Activated naive CD4-positive, alpha-beta T cell treated with anti-CD3 and anti-CD28 coated beads for 36 hours (primary cell): ENCODE results near the gene PHAX. TPM values are rescaled to one million over a fixed set of nuclear protein-coding genes. Genes with fewer than 3 reads are reported as not detected.
"Not testable (repeated sequence)": the region's sequence is repeated elsewhere in the genome, so short reads cannot be mapped to it uniquely, and the experiment has no call there.

ENCODE experiments used
- CTCF ChIA-PET: fragments of 350-600 bp; sonication (Branson Sonifier 250); formaldehyde crosslinking; loops from one replicate; lab custom pipeline; 2021; ENCODE audit warnings: antibody characterized with exemption; lab: Charles Lee
- DNase-seq: peaks from one replicate; pipeline ENCODE4 v3.0.0-alpha.2; 2020
- H3K27ac Mint-ChIP-seq: one replicate; pipeline ENCODE4 v1.8.0; 2021; ENCODE audit warnings: mild to moderate bottlenecking, mixed read lengths
- H3K27me3 Mint-ChIP-seq: one replicate; pipeline ENCODE4 v1.8.0; 2021; ENCODE audit warnings: low read depth, mixed read lengths
- H3K36me3 Mint-ChIP-seq: one replicate; pipeline ENCODE4 v1.8.0; 2021; ENCODE audit warnings: low read depth, mixed read lengths
- H3K4me1 Mint-ChIP-seq: one replicate; pipeline ENCODE4 v1.8.0; 2021; ENCODE audit warnings: low read depth, mixed read lengths
- H3K4me3 Mint-ChIP-seq: one replicate; pipeline ENCODE4 v1.8.0; 2021; ENCODE audit warnings: mild to moderate bottlenecking, moderate library complexity, mixed read lengths
- H3K9me3 Mint-ChIP-seq: one replicate; pipeline ENCODE4 v1.8.0; 2021; ENCODE audit warnings: mixed read lengths
- intact Hi-C: fragments of 100-400 bp; cut with micrococcal nuclease; formaldehyde crosslinking; loops from one replicate; pipeline ENCODE4 v1.15.1; 2023
- total RNA-seq, 2 experiments: library from RNA; stranded (reverse); gene quantifications; one replicate each; pipeline ENCODE4 v1.2.3, GENCODE V29; 2021

Gene PHAX
- total RNA-seq, 2 experiments from 2014 or later = 34.9 to 37.2 TPM

GRCh38 chr5:126610160-126610559, 9.4 kb downstream of the PHAX start:
- intact Hi-C loops = no loop called here
- no peak for DNase-seq
- Mint-ChIP-seq H3K27me3 (no peaks in the 10 kb centered on the region), H3K4me3 (no peak overlapping the region), H3K27ac (no peak overlapping the region), H3K4me1 (peaks cover 46% of the 10 kb centered on the region), H3K36me3 (peaks cover 30% of the 10 kb centered on the region), H3K9me3 (no peaks in the 10 kb centered on the region)
- CTCF ChIA-PET = interaction anchor here (0.7 to 3.2 kb wide), 2 partner anchors 9 to 272 kb away, joined by 3 to 15 read pairs; partner anchors contain the start of gene PHAX

- Mint-ChIP-seq H3K36me3 (peaks cover 28% of the 10 kb centered on the region), H3K27ac (no peak overlapping the region), H3K9me3 (no peaks in the 10 kb centered on the region), H3K4me3 (no peak overlapping the region), H3K4me1 (peaks cover 44% of the 10 kb centered on the region), H3K27me3 (no peaks in the 10 kb centered on the region)
- no peak for DNase-seq
- intact Hi-C loops = no loop called here
- CTCF ChIA-PET = interaction anchor here (0.6 to 3.2 kb wide), 3 partner anchors 7 to 273 kb away, joined by 3 to 15 read pairs (median 3); partner anchors contain the start of gene PHAX
These were observed 9.9 kb downstream of the PHAX start for GRCh38 chr5:126610616-126611015.

GRCh38 chr5:126613941-126614592, 13.3 kb downstream of the PHAX start:
- Mint-ChIP-seq H3K36me3 (peaks cover 23% of the 10 kb centered on the region), H3K27ac (no peak overlapping the region), H3K9me3 (no peaks in the 10 kb centered on the region), H3K27me3 (no peaks in the 10 kb centered on the region), H3K4me1 (peaks cover 23% of the 10 kb centered on the region), H3K4me3 (no peak overlapping the region)
- DNase-seq = no peak
- CTCF ChIA-PET = interaction anchor here (1.2 kb wide), 1 partner anchor 13 kb away, joined by 4 read pairs; the partner anchor contains the start of gene PHAX
- intact Hi-C loops = no loop called here

- H3K9me3 Mint-ChIP-seq = no peaks in the 10 kb centered on the region
- no peaks in the 10 kb centered on the region for H3K27me3 Mint-ChIP-seq
- H3K27ac Mint-ChIP-seq = no peak overlapping the region
- no peak overlapping the region for H3K4me3 Mint-ChIP-seq
- intact Hi-C loops = no loop called here
- H3K4me1 Mint-ChIP-seq = peaks cover 17% of the 10 kb centered on the region
- CTCF ChIA-PET = interaction anchor here (1.8 kb wide), 1 partner anchor 14 kb away, joined by 5 read pairs; the partner anchor contains the start of gene PHAX
- no peak for DNase-seq
- peaks cover 21% of the 10 kb centered on the region for H3K36me3 Mint-ChIP-seq
These were observed 14.5 kb downstream of the PHAX start for GRCh38 chr5:126615286-126615685.

- H3K27me3 Mint-ChIP-seq, H3K9me3 Mint-ChIP-seq, H3K27ac Mint-ChIP-seq, CTCF ChIA-PET, DNase-seq, intact Hi-C loops, H3K4me3 Mint-ChIP-seq: not testable (repeated sequence)
- Mint-ChIP-seq H3K36me3 (peaks cover 15% of the 10 kb centered on the region), H3K4me1 (peaks cover 10% of the 10 kb centered on the region)
These were observed 16.9 kb downstream of the PHAX start for GRCh38 chr5:126617603-126618002.

- DNase-seq = no peak
- Mint-ChIP-seq H3K4me3 (no peak overlapping the region), H3K9me3 (no peaks in the 10 kb centered on the region), H3K27me3 (no peaks in the 10 kb centered on the region), H3K27ac (no peak overlapping the region), H3K4me1 (peaks cover 16% of the 10 kb centered on the region), H3K36me3 (peaks cover 26% of the 10 kb centered on the region)
- intact Hi-C loops = no loop called here
- CTCF ChIA-PET = no interaction called here
These were observed 19.0 kb downstream of the PHAX start for GRCh38 chr5:126619781-126620180.

- peak overlapping the region; percentile 76 for H3K27ac Mint-ChIP-seq
- H3K4me1 Mint-ChIP-seq = peaks cover 15% of the 10 kb centered on the region
- intact Hi-C loops = loop anchor here (2.0 kb wide), 1 partner anchor 24 kb away; the partner anchor contains the start of gene PHAX
- H3K4me3 Mint-ChIP-seq = no peak overlapping the region
- peaks cover 18% of the 10 kb centered on the region for H3K36me3 Mint-ChIP-seq
- no peaks in the 10 kb centered on the region for H3K9me3 Mint-ChIP-seq
- DNase-seq = peak; percentile 52
- H3K27me3 Mint-ChIP-seq = no peaks in the 10 kb centered on the region
- CTCF ChIA-PET = no interaction called here
These were observed 23.8 kb downstream of the PHAX start for GRCh38 chr5:126624534-126624933.

GRCh38 chr5:126628102-126628501, 27.4 kb downstream of the PHAX start:
- Mint-ChIP-seq H3K27me3 (no peaks in the 10 kb centered on the region), H3K36me3 (peaks cover 16% of the 10 kb centered on the region), H3K27ac (no peak overlapping the region), H3K4me1 (peaks cover 15% of the 10 kb centered on the region), H3K4me3 (no peak overlapping the region), H3K9me3 (no peaks in the 10 kb centered on the region)
- CTCF ChIA-PET = no interaction called here
- intact Hi-C loops = no loop called here
- DNase-seq = no peak

GRCh38 chr5:126631920-126632319, 31.2 kb downstream of the PHAX start:
- no peaks in the 10 kb centered on the region for H3K36me3 Mint-ChIP-seq
- no peak for DNase-seq
- no peaks in the 10 kb centered on the region for H3K9me3 Mint-ChIP-seq
- CTCF ChIA-PET = no interaction called here
- intact Hi-C loops = no loop called here
- no peaks in the 10 kb centered on the region for H3K4me1 Mint-ChIP-seq
- H3K27ac Mint-ChIP-seq = no peak overlapping the region
- H3K4me3 Mint-ChIP-seq = no peak overlapping the region
- no peaks in the 10 kb centered on the region for H3K27me3 Mint-ChIP-seq

GRCh38 chr5:126633552-126633951, 32.8 kb downstream of the PHAX start:
- no peak overlapping the region for H3K27ac Mint-ChIP-seq
- no peaks in the 10 kb centered on the region for H3K36me3 Mint-ChIP-seq
- intact Hi-C loops = no loop called here
- no peak for DNase-seq
- CTCF ChIA-PET = no interaction called here
- H3K27me3 Mint-ChIP-seq = no peaks in the 10 kb centered on the region
- H3K4me3 Mint-ChIP-seq = no peak overlapping the region
- no peaks in the 10 kb centered on the region for H3K4me1 Mint-ChIP-seq
- H3K9me3 Mint-ChIP-seq = no peaks in the 10 kb centered on the region

GRCh38 chr5:126635585-126635984, 34.8 kb downstream of the PHAX start:
- Mint-ChIP-seq H3K36me3 (no peaks in the 10 kb centered on the region), H3K9me3 (no peaks in the 10 kb centered on the region), H3K4me1 (no peaks in the 10 kb centered on the region), H3K4me3 (no peak overlapping the region), H3K27me3 (no peaks in the 10 kb centered on the region), H3K27ac (no peak overlapping the region)
- no peak for DNase-seq
- CTCF ChIA-PET = no interaction called here
- intact Hi-C loops = no loop called here

GRCh38 chr5:126636956-126637355, 36.2 kb downstream of the PHAX start:
- no peaks in the 10 kb centered on the region for H3K9me3 Mint-ChIP-seq
- intact Hi-C loops = no loop called here
- H3K27ac Mint-ChIP-seq = no peak overlapping the region
- no peaks in the 10 kb centered on the region for H3K4me1 Mint-ChIP-seq
- H3K27me3 Mint-ChIP-seq = no peaks in the 10 kb centered on the region
- H3K4me3 Mint-ChIP-seq = no peak overlapping the region
- CTCF ChIA-PET = no interaction called here
- H3K36me3 Mint-ChIP-seq = no peaks in the 10 kb centered on the region
- no peak for DNase-seq

GRCh38 chr5:126640866-126641265, 40.1 kb downstream of the PHAX start:
- CTCF ChIA-PET = interaction anchor here (1.1 to 1.2 kb wide), 2 partner anchors 15 to 673 kb away, joined by 3 read pairs; no protein-coding TSS in a partner anchor
- no peak overlapping the region for H3K27ac Mint-ChIP-seq
- no peak for DNase-seq
- no peaks in the 10 kb centered on the region for H3K4me1 Mint-ChIP-seq
- intact Hi-C loops = no loop called here
- H3K36me3 Mint-ChIP-seq = no peaks in the 10 kb centered on the region
- H3K4me3 Mint-ChIP-seq = no peak overlapping the region
- peaks cover 7% of the 10 kb centered on the region for H3K9me3 Mint-ChIP-seq
- H3K27me3 Mint-ChIP-seq = no peaks in the 10 kb centered on the region
